Heart left ventricle (tissue), 16 donors: ENCODE results near the gene MORN5. TPM values are rescaled to one million over a fixed set of nuclear protein-coding genes. Genes with fewer than 3 reads are reported as not detected.

Experiments
- ATAC-seq, 4 donors: fragments of 200-7000 bp; cut with Tn5 transposase; one replicate each; pipeline ENCODE4 v1.9.1; 2020 to 2022; ENCODE audit warnings: moderate library complexity in 4 of 4, mild to moderate bottlenecking in 3 of 4, moderate number of reproducible peaks in 1 of 4
- DNase-seq, 5 donors: peaks; one replicate each; pipeline ENCODE4 v3.0.0-alpha.2; 2020
- H3K27ac ChIP-seq, 12 donors: fragments of 200-600 bp; sonication (generic) in 4 of 12; one replicate each; pipeline versions ENCODE4 v1.5.0 to v1.8.0; 2016 to 2022; ENCODE audit warnings: mild to moderate bottlenecking in 2 of 12
- H3K27me3 ChIP-seq, 9 donors: fragments of 200-600 bp; sonication (generic) in 2 of 9; one replicate each; pipeline versions ENCODE4 v1.5.1 to v1.8.0; 2016 to 2022; ENCODE audit warnings: mild to moderate bottlenecking in 3 of 9
- H3K36me3 ChIP-seq, 9 donors: fragments of 200-600 bp; sonication (generic) in 2 of 9; one replicate each; pipeline versions ENCODE4 v1.5.0 to v1.8.0; 2018 to 2022; ENCODE audit warnings: mild to moderate bottlenecking in 2 of 9
- H3K4me1 ChIP-seq, 12 donors: fragments of 200-600 bp; sonication (generic) in 4 of 12; one replicate each; pipeline versions ENCODE4 v1.5.0 to v1.8.0; 2016 to 2022; ENCODE audit warnings: mild to moderate bottlenecking in 3 of 12
- H3K4me3 ChIP-seq, 12 donors: fragments of 200-600 bp; sonication (generic) in 4 of 12; one replicate each; pipeline versions ENCODE4 v1.5.0 to v1.8.0; 2017 to 2022; ENCODE audit warnings: mild to moderate bottlenecking in 9 of 12, moderate library complexity in 4 of 12
- H3K9me3 ChIP-seq, 12 donors: fragments of 200-600 bp; sonication (generic) in 4 of 12; one replicate each; pipeline versions ENCODE4 v1.5.0 to v1.8.0; 2016 to 2022; ENCODE audit warnings: mild to moderate bottlenecking in 1 of 12
- CTCF ChIP-seq, 12 donors: fragments of 200-600 bp; sonication (generic) in 4 of 12; IDR thresholded peaks; one replicate each; pipeline versions ENCODE4 v1.5.0 to v1.8.0; 2018 to 2022; ENCODE audit warnings: antibody characterized with exemption in 12 of 12, mild to moderate bottlenecking in 5 of 12
- POLR2A ChIP-seq, 2 donors: fragments of 450-650 bp; IDR thresholded peaks; one replicate each; pipeline ENCODE4 v1.6.1; 2017; ENCODE audit warnings: antibody characterized with exemption in 2 of 2, mild to moderate bottlenecking in 2 of 2, moderate library complexity in 2 of 2
- WGBS, 4 donors: extraction: QIAGEN DNeasy Blood & Tissue Kit in 2 of 4; methylation state at CpG; one replicate each; pipeline versions ENCODE4 v1.1.5 to v1.1.7; 2013 to 2018; 5-methylcytosine and 5-hydroxymethylcytosine counted together
- intact Hi-C, 10 donors: fragments of 100-400 bp; cut with DNase I; formaldehyde crosslinking; loops; one replicate each; pipeline versions ENCODE4 v1.11.1 to v1.14.2; 2022
- polyA plus RNA-seq, 2 donors: library from polyadenylated mRNA; stranded (reverse); fragments of 200-250 nt; gene quantifications; one replicate each; pipeline ENCODE4 v1.2.3, GENCODE V29; 2013
- total RNA-seq, 9 donors: library from RNA; depleted of rRNA in 2 of 9; stranded (reverse); fragments of >200 nt in 2 of 9; fragmentation: NEBNext Ultra II Directional in 3 of 9; extraction: Animal tissue kit (Norgen Biotek cat#: 25700) in 3 of 9; gene quantifications; one replicate each; pipeline versions ENCODE4 v1.1.0 to v1.2.4, GENCODE V29; 2016 to 2023
- donor health status: ischemic (EF 13 %, LVEDD 7.1; RV severe dilation, severe dysfunction).
- donor health status: healthy with polysubstance abuse.
- donor health status: DM: no; HTN: yes; CAD: no.
- donor health status: DM: no; HTN: no; CAD: no.
- donor health status: ischemic (EF 25% LVEDD 6.9; RV normal size, moderate dysfunction).
- donor health status: ischemic (EF 25% LVEDD 5.7; RV mildly dilated, moderate dysfunction).
- donor health status: healthy.
- donor health status: DM: yes; HTN: yes; CAD: no.
- donor health status: ischemic (EF 35%, LVEDD 5.7; RV mildly dilated, moderate dysfunction).
- donor health status: nonischemic (EF 11% LVEDD 7.7; RV severe dilation, severe dysfunction).
- donor health status: DM: yes; HTN: yes; CAD: no.
- donor health status: PGD.
- donor health status: ischemic (EF 29% LVEDD 5.4; RV normal size, mild dysfunction).
- donor health status: nonischemic (EF 23%, LVEDD 6.1; RV moderate dilation, normal function).

MORN5 gene
- total and polyA plus RNA-seq, 11 donors: not detected

DNA sequence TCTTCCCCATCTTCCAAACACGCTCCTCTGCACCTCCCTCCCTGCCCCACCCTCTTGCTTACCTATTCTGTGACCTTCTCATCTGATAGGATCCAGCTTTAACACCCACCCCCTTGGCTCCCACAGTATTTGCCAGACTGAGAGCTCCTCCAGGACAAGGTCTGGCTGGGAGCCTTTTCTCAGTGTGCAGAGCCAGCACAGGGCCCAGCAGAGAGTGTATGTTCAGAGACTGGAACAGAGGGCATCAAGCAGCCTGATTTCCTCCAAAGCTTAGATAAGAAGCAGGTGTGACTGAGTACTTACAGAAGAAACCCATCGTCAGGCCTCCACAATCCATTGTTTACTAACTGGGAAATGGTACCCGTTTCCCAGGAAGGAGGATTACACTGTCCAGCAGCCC lies 42.4 kb downstream of the MORN5 start:
- Histone ChIP-seq H3K27ac (no peak overlapping the region), H3K27me3 (peaks cover 0 to 7% (median 0%) of the 10 kb centered on the region in 9 donors), H3K4me3 (no peak overlapping the region), H3K9me3 (no peaks in the 10 kb centered on the region), H3K4me1 (peaks cover 0 to 7% (median 0%) of the 10 kb centered on the region in 12 donors), H3K36me3 (no peaks in the 10 kb centered on the region)
- peak in 1 of 5 donors; percentile 25 for DNase-seq
- ATAC-seq: peak; percentile 36 to 77 (median 56)
- no peak for TF ChIP-seq POLR2A (IDR thresholded peaks at IDR 0.05)
- no peak for TF ChIP-seq CTCF (IDR thresholded peaks at IDR 0.05)
- intact Hi-C loops: no loop called here
- 47 to 61% (median 54%) methylated on average over 3 of the region's 3 CpGs for WGBS, 4 donors

GRCh38 chr9:122204055-122204454 lies 44.3 kb downstream of the MORN5 start:
- Histone ChIP-seq H3K36me3 (no peaks in the 10 kb centered on the region), H3K27ac (no peak overlapping the region), H3K27me3 (peaks cover 0 to 6% (median 0%) of the 10 kb centered on the region in 9 donors), H3K4me1 (peaks cover 0 to 7% (median 0%) of the 10 kb centered on the region in 12 donors), H3K9me3 (no peaks in the 10 kb centered on the region), H3K4me3 (no peak overlapping the region)
- no peak for DNase-seq
- TF ChIP-seq CTCF (IDR thresholded peaks at IDR 0.05) (no peak), POLR2A (IDR thresholded peaks at IDR 0.05) (no peak)
- intact Hi-C loops: no loop called here
- no peak for ATAC-seq
- 84 to 93% (median 87%) methylated on average over 5 of the region's 5 CpGs for WGBS, 4 donors

DNA sequence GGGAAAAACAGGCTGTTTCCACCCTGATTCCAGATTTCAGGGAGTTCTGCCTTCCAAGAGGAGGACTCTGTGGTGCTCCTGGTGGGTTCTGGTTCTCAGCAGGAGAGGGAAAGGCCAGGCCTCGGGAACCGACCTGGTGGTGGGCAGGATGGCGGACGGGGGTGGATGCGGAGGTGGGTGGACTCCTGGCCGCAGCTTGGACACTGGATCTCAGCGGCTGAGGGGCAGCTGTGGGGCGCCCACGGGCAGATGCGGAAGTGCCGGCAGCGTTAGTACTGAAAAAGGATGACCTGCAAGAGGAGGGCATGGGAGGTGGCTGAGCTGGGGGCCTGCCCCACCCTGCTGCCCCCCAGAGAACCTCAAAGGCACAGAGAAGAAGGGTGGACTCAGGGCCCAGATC lies 44.8 kb downstream of the MORN5 start:
- Histone ChIP-seq H3K27ac (no peak overlapping the region), H3K4me1 (peaks cover 0 to 7% (median 0%) of the 10 kb centered on the region in 12 donors), H3K4me3 (no peak overlapping the region), H3K27me3 (peaks cover 0 to 8% (median 0%) of the 10 kb centered on the region in 9 donors), H3K9me3 (no peaks in the 10 kb centered on the region), H3K36me3 (no peaks in the 10 kb centered on the region)
- TF ChIP-seq POLR2A (IDR thresholded peaks at IDR 0.05): no peak
- no peak for TF ChIP-seq CTCF (IDR thresholded peaks at IDR 0.05)
- ATAC-seq (no peak), DNase-seq (peak in 2 of 5 donors; percentile 16 to 57)
- intact Hi-C loops: no loop called here
- 77 to 92% (median 85%) methylated on average over 12 of the region's 12 CpGs for WGBS, 4 donors

GRCh38 chr9:122205176-122205575 lies 45.5 kb downstream of the MORN5 start:
- H3K4me1 ChIP-seq: peaks cover 0 to 7% (median 0%) of the 10 kb centered on the region in 12 donors
- intact Hi-C loops: no loop called here
- DNase-seq (peak in 2 of 5 donors; percentile 6 to 22), ATAC-seq (no peak)
- no peaks in the 10 kb centered on the region for H3K36me3 ChIP-seq
- TF ChIP-seq CTCF (IDR thresholded peaks at IDR 0.05) (no peak), POLR2A (IDR thresholded peaks at IDR 0.05) (no peak)
- H3K9me3 ChIP-seq: no peaks in the 10 kb centered on the region
- H3K27ac ChIP-seq: no peak overlapping the region
- H3K27me3 ChIP-seq: peaks cover 0 to 9% (median 0%) of the 10 kb centered on the region in 9 donors
- no peak overlapping the region for H3K4me3 ChIP-seq
- 89 to 94% (median 92%) methylated on average over 8 of the region's 8 CpGs for WGBS, 4 donors
